Smooth muscle cell (in vitro differentiated cells): Measurements from ENCODE around the gene EIF5A. TPM values are rescaled to one million over a fixed set of nuclear protein-coding genes. Genes with fewer than 3 reads are reported as not detected.

Experiments used
- DNase-seq: peaks from one replicate; lab custom pipeline; 2025; ENCODE audit not compliant: unreplicated experiment; lab: John Stamatoyannopoulos, UW
- H2AFZ ChIP-seq: fragments of 200-600 bp; sonication (generic); 2 replicates; pipeline ENCODE4 v1.6.0; 2016; ENCODE audit warnings: antibody characterized with exemption, low read depth, mild to moderate bottlenecking
- H3F3A ChIP-seq: fragments of 200-600 bp; sonication (generic); 2 replicates; pipeline ENCODE4 v1.6.0; 2017; ENCODE audit warnings: antibody characterized with exemption, low read depth
- H3K27ac ChIP-seq: fragments of 200-600 bp; sonication (generic); 2 replicates; pipeline ENCODE4 v1.5.1; 2016; ENCODE audit warnings: low read depth, mild to moderate bottlenecking
- H3K27me3 ChIP-seq: fragments of 200-600 bp; sonication (generic); 2 replicates; pipeline ENCODE4 v1.6.1; 2016; ENCODE audit warnings: low read depth, mild to moderate bottlenecking
- H3K36me3 ChIP-seq: fragments of 200-600 bp; sonication (generic); 2 replicates; pipeline ENCODE4 v1.5.1; 2016; ENCODE audit warnings: low read depth
- H3K4me1 ChIP-seq: fragments of 200-600 bp; sonication (generic); 2 replicates; pipeline ENCODE4 v1.5.1; 2016; ENCODE audit warnings: low read depth
- H3K4me2 ChIP-seq: fragments of 200-600 bp; sonication (generic); 2 replicates; pipeline ENCODE4 v1.6.0; 2016; ENCODE audit warnings: mild to moderate bottlenecking
- H3K4me3 ChIP-seq: fragments of 200-600 bp; sonication (generic); 2 replicates; pipeline ENCODE4 v1.5.1; 2016; ENCODE audit warnings: mild to moderate bottlenecking
- H3K79me2 ChIP-seq: fragments of 200-600 bp; sonication (generic); 2 replicates; pipeline ENCODE4 v1.6.0; 2016; ENCODE audit warnings: low read depth, mild to moderate bottlenecking
- H3K9ac ChIP-seq: fragments of 200-600 bp; sonication (generic); 2 replicates; pipeline ENCODE4 v1.6.0; 2016; ENCODE audit warnings: low read depth
- H3K9me3 ChIP-seq: fragments of 200-600 bp; sonication (generic); replicated peaks from 2 replicates; pipeline ENCODE4 v1.5.1; 2016; ENCODE audit warnings: low read depth
- H4K20me1 ChIP-seq: fragments of 200-600 bp; sonication (generic); 2 replicates; pipeline ENCODE4 v1.6.0; 2016; ENCODE audit warnings: low read depth
- CTCF ChIP-seq: fragments of 200-600 bp; sonication (generic); IDR thresholded peaks from 2 replicates; pipeline ENCODE4 v1.5.1; 2017; ENCODE audit warnings: borderline replicate concordance, mild to moderate bottlenecking, antibody characterized with exemption; ENCODE audit not compliant: insufficient read depth, poor library complexity, severe bottlenecking
- WGBS: methylation state at CpG from one replicate; pipeline ENCODE4 v1.1.7; 2016; ENCODE audit warnings: low lambda C conversion rate; 5-methylcytosine and 5-hydroxymethylcytosine counted together
- polyA plus RNA-seq: library from polyadenylated mRNA; unstranded; fragments of >200 nt; fragmentation: Nextera tagmentation; extraction: Ambion mirVana; gene quantifications from 2 replicates; pipeline ENCODE4 v1.2.1, GENCODE V29; 2016
- total RNA-seq: library from RNA; depleted of rRNA; stranded (reverse); fragments of >200 nt; gene quantifications from 2 replicates; pipeline ENCODE4 v1.2.3, GENCODE V29; 2014

EIF5A gene
- total and polyA plus RNA-seq, 2 experiments from 2014 or later = 323 to 797 TPM

GRCh38 chr17:7262192-7262934 lies 45.1 kb upstream of the EIF5A start, which contains the start of gene CLDN7:
TSS of gene CLDN7 (minus strand) at chr17:7262478. CDS start at chr17:7262043, 435 bp downstream.
- peak within 1 kb of the TSS; percentile 63 for H3K27ac ChIP-seq
- peaks cover 31% of the 10 kb centered on the region for H3K27me3 ChIP-seq
- no peaks in the 10 kb centered on the region for H3K36me3 ChIP-seq
- 6% methylated on average over 42 of the region's 64 CpGs for WGBS
- H3K4me2 ChIP-seq = peak within 1 kb of the TSS; percentile 87
- no peak within 1 kb of the TSS for H2AFZ ChIP-seq
- peak within 1 kb of the TSS; percentile 59 for H3K4me3 ChIP-seq
- peaks cover 5% of the 10 kb centered on the region for H3K4me1 ChIP-seq
- no peaks in the 10 kb centered on the region for H4K20me1 ChIP-seq
- peak within 1 kb of the TSS; percentile 54 for H3K9ac ChIP-seq
- TF ChIP-seq CTCF = no peak
- H3K79me2 ChIP-seq = no peaks in the 10 kb centered on the region
- peaks cover 15% of the 10 kb centered on the region for H3F3A ChIP-seq
- H3K9me3 ChIP-seq = no peaks in the 10 kb centered on the region
- DNase-seq = no peak

GRCh38 chr17:7262935-7263800 lies 44.3 kb upstream of the EIF5A start:
- Histone ChIP-seq H3K4me2 (peak overlapping the region; percentile 87), H3K27me3 (peaks cover 31% of the 10 kb centered on the region), H3K36me3 (no peaks in the 10 kb centered on the region), H3K79me2 (no peaks in the 10 kb centered on the region), H3K9me3 (no peaks in the 10 kb centered on the region), H3K4me1 (peaks cover 5% of the 10 kb centered on the region), H2AFZ (no peak overlapping the region), H3F3A (peaks cover 15% of the 10 kb centered on the region), H3K9ac (no peak overlapping the region), H4K20me1 (no peaks in the 10 kb centered on the region), H3K27ac (peak overlapping the region; percentile 24), H3K4me3 (peak overlapping the region; percentile 59)
- DNase-seq = no peak
- no peak for TF ChIP-seq CTCF
- WGBS = 13% methylated on average over 26 of the region's 26 CpGs

DNA sequence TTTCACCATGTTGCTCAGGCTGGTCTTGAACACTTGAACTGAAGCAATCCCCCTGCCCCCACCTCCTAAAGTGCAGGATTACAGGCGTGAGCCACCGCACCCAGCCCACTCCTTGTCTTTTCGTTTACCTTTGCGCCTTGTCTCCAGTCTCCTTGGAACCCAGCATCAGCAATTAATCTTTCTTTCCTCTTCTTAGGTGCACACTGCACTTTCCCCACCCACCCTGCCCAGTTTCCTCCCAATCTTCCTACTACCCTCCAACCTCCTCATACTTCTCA lies 43.7 kb upstream of the EIF5A start:
- Histone ChIP-seq H3K4me2 (peak overlapping the region; percentile 87), H3F3A (peaks cover 12% of the 10 kb centered on the region), H3K27ac (no peak overlapping the region), H3K27me3 (peaks cover 31% of the 10 kb centered on the region), H3K79me2 (no peaks in the 10 kb centered on the region), H3K9ac (no peak overlapping the region), H4K20me1 (no peaks in the 10 kb centered on the region), H3K4me1 (peaks cover 5% of the 10 kb centered on the region), H3K4me3 (peak overlapping the region; percentile 59), H3K36me3 (no peaks in the 10 kb centered on the region), H2AFZ (no peak overlapping the region), H3K9me3 (no peaks in the 10 kb centered on the region)
- TF ChIP-seq CTCF = no peak
- DNase-seq = no peak
- whole genome bisulfite sequencing = 62% methylated on average over 4 of the region's 4 CpGs
